Activated naive CD4-positive, alpha-beta T cell treated with Interleukin-2 at 50 U/mL for 16 hours (primary cell): Measurements from ENCODE around the gene RHNO1.

ENCODE experiments used
- DNase-seq: peaks from one replicate; pipeline ENCODE4 v3.0.0-alpha.2; 2020

RHNO1 gene

DNA sequence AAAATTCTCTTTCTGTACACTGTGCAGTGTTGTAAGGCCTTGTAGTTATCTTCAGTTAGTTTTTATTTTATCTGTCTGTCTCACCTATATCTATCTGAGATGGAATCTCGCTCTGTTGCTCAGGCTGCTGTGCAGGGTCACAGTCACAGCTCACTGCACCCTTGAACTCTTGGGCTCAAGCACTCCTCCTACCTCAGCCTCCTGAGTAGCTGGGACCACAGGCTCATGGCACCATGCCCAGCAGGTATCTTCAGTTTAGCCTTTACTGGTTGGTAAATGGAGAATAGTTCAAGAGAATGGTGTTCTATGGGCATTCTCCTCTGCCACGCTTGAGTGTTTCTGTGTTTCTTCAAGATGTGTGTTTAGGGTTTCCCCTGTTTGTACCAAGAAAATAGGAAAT, 27.2 kb downstream of the RHNO1 start:
- DNase-seq = no peak

DNA sequence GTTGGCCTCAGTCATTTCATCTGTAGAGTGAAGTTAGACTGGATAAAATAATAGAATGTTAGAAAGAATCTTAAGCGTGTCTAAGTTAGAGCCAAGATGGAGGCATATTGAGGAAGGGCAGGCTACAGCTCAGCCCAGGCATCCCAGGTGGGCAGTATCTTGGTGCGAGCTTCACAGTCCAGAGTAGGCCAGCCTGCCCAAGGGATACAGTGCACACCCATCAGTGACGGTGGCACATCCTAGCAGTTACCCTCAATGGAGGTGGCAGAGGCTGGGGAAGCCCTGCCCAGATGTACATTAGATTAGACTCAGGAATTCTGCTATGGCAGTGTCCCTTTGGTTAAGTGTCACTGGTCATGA, 35.2 kb downstream of the RHNO1 start:
- no peak for DNase-seq

DNA sequence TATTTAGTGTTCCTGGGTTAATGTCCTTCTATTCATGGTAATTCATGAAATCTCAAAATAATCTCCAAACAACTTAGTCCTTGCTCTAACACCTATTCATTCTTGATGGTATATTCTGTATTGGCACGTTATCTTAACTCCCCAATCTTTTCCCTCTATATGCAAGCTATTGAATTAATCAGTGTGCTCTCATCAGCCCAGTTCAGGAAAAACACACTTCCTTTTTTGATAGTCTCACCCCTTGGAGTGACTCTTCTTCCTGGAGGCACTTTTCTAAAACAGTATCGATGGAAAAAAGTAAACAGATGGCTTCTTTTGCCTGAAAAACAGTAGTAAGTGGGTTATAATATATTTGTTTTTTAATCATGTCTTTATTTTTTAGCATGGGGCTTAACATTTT, 42.2 kb downstream of the RHNO1 start:
- DNase-seq = no peak

DNA sequence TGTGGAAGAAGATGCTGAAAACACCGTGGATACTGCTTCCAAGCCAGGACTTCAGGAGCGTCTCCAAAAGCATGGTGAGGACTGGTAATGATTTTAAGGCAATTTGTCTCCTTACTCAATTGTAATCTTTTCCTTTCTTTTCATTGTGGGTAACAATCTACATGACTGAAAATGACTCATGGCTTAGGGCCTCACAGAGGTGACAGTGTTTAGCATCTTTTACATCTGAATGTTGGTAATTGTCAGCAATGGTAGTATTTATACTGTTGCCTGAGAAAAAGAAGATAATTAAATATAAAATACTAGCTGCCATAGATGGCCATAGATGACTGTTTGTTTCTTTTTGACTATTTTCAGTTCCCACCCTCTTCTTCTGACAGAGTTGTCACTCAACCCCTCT, 45.3 kb downstream of the RHNO1 start:
- DNase-seq = no peak

DNA sequence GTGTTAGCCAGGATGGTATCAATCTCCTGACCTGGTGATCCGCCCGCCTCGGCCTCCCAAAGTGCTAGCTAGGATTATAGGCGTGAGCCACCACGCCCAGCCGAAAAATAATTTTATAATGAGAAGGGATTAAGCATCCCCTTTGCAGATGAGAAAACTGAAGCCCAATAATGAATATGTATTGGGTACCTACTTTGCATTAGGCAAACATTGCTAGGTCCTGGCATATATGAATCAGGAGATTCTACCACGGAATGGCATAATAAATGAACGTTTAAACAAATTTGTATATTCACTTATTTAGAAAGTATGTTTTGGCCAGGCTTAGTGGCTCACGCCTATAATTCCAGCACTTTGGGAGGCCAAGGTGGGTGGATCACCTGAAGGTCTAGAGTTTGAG, 46.0 kb downstream of the RHNO1 start:
- no peak for DNase-seq

DNA sequence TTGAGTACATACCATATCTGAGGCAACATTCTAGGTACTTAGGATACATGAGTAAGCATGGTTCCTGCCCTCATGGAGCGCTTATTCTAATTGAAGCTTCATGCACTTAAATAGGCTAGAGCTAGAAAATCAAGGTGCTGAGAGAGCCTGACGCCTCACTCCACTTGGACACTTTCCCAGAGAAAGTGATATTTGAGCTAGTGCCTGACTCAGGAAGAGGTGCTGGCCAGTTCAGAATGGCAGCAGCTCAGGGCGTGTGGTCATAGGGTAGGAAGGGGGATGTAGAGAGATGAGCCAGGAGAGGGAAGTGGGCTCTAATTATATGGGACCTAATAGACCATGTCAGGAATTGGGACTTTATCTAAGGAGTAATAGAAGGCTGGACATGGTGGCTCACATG, 47.0 kb downstream of the RHNO1 start:
- no peak for DNase-seq

DNA sequence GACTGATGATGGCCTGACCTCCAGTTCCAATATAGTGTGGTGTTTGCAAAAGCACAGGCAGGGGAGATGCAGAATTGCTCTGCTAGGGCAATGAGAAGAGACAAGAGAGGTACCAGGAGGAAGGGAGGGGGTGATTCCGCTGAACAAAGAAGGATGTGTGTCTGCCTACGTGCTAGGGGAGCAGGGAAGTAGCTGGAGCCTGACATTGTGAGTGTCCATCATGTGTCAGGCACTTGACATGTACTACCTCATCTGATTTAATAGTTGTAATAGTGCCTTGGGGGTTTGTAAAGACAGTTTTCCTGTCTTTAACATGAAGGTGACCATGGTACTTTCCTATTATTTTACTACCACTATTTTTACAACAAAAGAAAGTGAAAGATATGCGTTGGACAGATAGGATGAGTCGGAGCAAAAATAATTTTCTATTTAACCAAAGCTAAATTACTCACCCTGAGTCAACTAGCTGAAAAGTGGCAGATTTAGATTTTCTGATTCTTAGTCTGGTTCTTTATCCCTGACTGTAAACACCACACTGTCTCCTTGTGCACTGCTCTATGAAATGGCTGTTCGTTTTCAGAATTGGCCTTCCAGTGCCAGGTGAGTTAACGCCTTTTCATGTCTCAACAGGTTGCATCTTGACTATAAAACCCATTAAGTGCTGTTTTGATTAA, 48.4 kb downstream of the RHNO1 start:
- no peak for DNase-seq

DNA sequence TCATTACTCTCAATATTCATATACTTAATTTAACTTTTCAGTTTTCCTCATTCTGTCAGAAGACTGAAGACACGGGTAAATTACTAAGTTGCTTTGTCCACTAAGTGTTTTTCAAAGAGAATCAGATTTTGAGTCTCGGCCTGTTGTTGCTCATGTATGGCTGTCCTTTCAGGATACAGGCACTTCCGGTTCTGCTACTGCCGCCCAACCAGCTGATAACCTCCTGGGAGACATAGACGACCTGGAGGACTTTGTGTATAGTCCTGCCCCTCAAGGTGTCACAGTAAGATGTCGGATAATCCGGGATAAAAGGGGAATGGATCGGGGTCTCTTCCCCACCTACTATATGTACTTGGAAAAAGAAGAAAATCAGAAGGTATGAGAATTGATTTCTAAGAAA, 53.8 kb downstream of the RHNO1 start:
- DNase-seq = no peak

DNA sequence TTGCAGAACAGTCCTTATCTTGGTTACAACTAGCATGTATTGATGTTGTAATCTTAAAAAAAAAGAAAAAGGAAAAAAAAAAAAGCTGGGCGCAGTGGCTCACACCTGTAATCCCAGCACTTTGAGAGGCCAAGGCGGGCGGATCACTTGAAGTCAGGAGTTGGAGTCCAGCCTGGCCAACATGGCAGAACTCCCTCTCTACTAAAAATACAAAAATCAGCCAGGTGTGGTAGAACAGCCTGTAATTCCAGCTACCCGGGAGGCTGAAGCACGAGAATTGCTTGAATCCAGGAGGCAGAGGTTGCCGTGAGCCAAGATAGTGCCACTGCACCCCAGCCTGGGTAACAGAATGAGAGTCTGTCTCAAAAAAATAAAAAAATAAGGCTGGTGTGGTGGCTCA, 56.6 kb downstream of the RHNO1 start:
- no peak for DNase-seq

DNA sequence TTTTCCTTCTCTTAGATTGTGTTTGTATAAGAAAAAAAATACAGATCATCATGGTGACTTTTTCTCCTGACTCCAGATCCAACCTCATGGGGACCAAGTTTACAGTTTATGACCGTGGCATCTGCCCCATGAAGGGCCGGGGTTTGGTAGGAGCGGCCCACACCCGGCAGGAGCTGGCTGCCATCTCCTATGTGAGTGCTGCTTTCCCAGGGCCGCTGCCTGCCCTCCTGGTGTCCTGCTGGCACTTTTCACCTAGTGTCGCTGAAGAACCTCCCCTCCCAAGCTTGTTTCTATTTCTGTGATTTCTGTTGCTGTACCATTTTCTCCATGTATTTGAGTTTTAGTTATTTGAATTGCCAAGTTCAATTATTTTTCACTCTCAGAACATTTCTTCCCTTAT, 57.3 kb downstream of the RHNO1 start:
- no peak for DNase-seq

DNA sequence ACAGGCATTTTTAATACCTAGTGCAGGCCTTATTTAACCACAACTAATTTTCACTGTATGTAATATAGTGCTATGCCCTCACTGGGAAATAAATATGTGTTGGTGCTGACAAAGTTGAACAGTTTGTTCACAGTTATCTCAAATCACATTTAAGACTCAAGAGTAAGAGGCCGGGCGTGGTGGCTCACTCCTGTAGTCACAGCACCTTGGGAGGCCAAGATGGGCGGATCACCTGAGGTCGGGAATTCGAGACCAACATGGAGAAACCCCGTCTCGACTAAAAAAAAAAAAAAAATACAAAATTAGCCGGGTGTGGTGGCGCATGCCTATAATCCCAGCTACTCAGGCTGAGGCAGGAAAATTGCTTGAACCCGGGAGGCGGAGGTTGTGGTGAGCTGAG, 59.3 kb downstream of the RHNO1 start:
- no peak for DNase-seq

DNA sequence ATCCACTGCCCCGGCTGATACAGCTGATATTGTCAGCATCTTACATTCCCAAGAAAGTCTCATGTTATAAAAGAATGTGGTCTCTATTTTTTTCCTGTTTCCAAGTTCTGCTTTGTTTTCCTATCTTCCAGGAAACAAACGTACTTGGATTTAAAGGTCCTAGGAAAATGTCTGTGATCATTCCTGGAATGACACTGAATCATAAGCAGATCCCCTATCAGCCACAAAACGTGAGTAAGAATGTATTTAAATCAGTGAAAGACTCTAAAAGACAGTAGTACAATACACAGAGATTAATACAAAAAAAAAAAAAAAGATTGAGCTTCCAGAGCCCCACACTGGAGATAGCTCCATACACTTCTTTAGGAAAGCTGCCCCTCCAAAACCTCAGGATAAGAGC, 60.5 kb downstream of the RHNO1 start:
- DNase-seq = no peak
